Colonic mucosa (tissue), 4 donors: ENCODE measurements around the gene SHD. TPM values are rescaled to one million over a fixed set of nuclear protein-coding genes. Genes with fewer than 3 reads are reported as not detected.
"Not testable (repeated sequence)": the region's sequence is repeated elsewhere in the genome, so short reads cannot be mapped to it uniquely, and the experiment has no call there.

Experiments
- DNase-seq: peaks from one replicate; pipeline ENCODE4 v3.0.0-alpha.2; 2020
- H3K27ac ChIP-seq: fragments of 200-600 bp; one replicate; pipeline ENCODE4 v1.8.0; 2021
- H3K27me3 ChIP-seq: fragments of 200-600 bp; one replicate; pipeline ENCODE4 v1.8.0; 2021
- H3K36me3 ChIP-seq: fragments of 200-600 bp; one replicate; pipeline ENCODE4 v1.8.0; 2021
- H3K4me1 ChIP-seq: fragments of 200-600 bp; one replicate; pipeline ENCODE4 v1.8.0; 2021; ENCODE audit warnings: mild to moderate bottlenecking
- H3K4me3 ChIP-seq: fragments of 200-600 bp; one replicate; pipeline ENCODE4 v1.8.0; 2021
- H3K9ac ChIP-seq, 2 donors: one replicate each; pipeline ENCODE4 v1.7.0; 2013; ENCODE audit warnings: control low read depth in 2 of 2, low read depth in 2 of 2, low read length in 2 of 2
- H3K9me3 ChIP-seq: fragments of 200-600 bp; one replicate; pipeline ENCODE4 v1.8.0; 2021
- intact Hi-C: fragments of 100-400 bp; cut with DNase I; formaldehyde crosslinking; loops from one replicate; pipeline ENCODE4 v1.14.1; 2022
- total RNA-seq, 2 donors: library from RNA; stranded (reverse); fragmentation: NEBNext Ultra II Directional in 1 of 2; extraction: Animal tissue kit (Norgen Biotek cat#: 25700) in 1 of 2; gene quantifications; one replicate each; pipeline ENCODE4 v1.2.1, GENCODE V29; 2021
- TF ChIP-seq, protein P1 (sequence below): fragments of 200-600 bp; IDR thresholded peaks from one replicate; pipeline ENCODE4 v1.8.0; 2022; ENCODE audit warnings: antibody characterized with exemption, mild to moderate bottlenecking
- donor health status: healthy.
- donor health status: DM: no; HTN: no; CAD: no.
- donor health status: DM: no; HTN: no; CAD: no.

SHD gene
- total RNA-seq, 2 donors from 2014 or later: 16.8 to 19.3 TPM

DNA sequence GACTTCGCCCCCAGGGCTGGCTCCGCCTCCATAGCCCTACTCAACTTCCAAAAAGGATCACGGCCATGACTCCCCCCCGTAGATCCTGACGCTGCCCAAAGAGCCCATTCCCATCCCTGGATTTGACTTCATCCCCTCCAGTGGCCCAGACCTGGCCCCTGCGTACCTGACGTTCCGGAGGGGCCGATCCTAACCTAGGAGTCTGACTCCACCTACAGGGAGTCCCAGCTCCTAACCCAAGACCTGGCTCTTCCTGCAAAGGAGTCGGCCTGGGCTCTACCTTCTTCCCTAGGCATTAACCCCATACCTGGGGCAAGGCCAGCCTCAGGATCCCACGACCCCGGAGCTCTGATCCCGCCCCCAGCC, 48.8 kb downstream of the SHD start:
- H3K4me3 ChIP-seq: no peak overlapping the region
- no peaks in the 10 kb centered on the region for H3K27me3 ChIP-seq
- TF ChIP-seq, protein P1, sequence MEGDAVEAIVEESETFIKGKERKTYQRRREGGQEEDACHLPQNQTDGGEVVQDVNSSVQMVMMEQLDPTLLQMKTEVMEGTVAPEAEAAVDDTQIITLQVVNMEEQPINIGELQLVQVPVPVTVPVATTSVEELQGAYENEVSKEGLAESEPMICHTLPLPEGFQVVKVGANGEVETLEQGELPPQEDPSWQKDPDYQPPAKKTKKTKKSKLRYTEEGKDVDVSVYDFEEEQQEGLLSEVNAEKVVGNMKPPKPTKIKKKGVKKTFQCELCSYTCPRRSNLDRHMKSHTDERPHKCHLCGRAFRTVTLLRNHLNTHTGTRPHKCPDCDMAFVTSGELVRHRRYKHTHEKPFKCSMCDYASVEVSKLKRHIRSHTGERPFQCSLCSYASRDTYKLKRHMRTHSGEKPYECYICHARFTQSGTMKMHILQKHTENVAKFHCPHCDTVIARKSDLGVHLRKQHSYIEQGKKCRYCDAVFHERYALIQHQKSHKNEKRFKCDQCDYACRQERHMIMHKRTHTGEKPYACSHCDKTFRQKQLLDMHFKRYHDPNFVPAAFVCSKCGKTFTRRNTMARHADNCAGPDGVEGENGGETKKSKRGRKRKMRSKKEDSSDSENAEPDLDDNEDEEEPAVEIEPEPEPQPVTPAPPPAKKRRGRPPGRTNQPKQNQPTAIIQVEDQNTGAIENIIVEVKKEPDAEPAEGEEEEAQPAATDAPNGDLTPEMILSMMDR: no peak
- no peak overlapping the region for H3K9ac ChIP-seq
- no peaks in the 10 kb centered on the region for H3K36me3 ChIP-seq
- DNase-seq: no peak
- H3K9me3 ChIP-seq: no peaks in the 10 kb centered on the region
- intact Hi-C loops: no loop called here
- no peak overlapping the region for H3K27ac ChIP-seq
- no peaks in the 10 kb centered on the region for H3K4me1 ChIP-seq

- Histone ChIP-seq H3K4me3 (peak overlapping the region; percentile 16), H3K27ac (no peak overlapping the region), H3K9me3 (no peaks in the 10 kb centered on the region), H3K36me3 (no peaks in the 10 kb centered on the region), H3K4me1 (no peaks in the 10 kb centered on the region), H3K9ac (no peak overlapping the region), H3K27me3 (no peaks in the 10 kb centered on the region)
- DNase-seq: peak; percentile 94
- intact Hi-C loops: no loop called here
- TF ChIP-seq, protein P1: no peak
Observed at GRCh38 chr19:4328243-4328990, 49.4 kb downstream of the SHD start.

- H3K9ac ChIP-seq, DNase-seq, intact Hi-C loops, H3K9me3 ChIP-seq, H3K27me3 ChIP-seq, H3K27ac ChIP-seq, H3K4me1 ChIP-seq, H3K36me3 ChIP-seq: not testable (repeated sequence)
- peak overlapping the region; percentile 16 for H3K4me3 ChIP-seq
Observed at GRCh38 chr19:4328991-4329681, 50.1 kb downstream of the SHD start.

GRCh38 chr19:4329858-4330257, 50.8 kb downstream of the SHD start:
- TF ChIP-seq, protein P1: no peak
- Histone ChIP-seq H3K4me3 (no peak overlapping the region), H3K4me1 (no peaks in the 10 kb centered on the region), H3K36me3 (no peaks in the 10 kb centered on the region), H3K27me3 (no peaks in the 10 kb centered on the region), H3K27ac (no peak overlapping the region), H3K9me3 (no peaks in the 10 kb centered on the region), H3K9ac (no peak overlapping the region)
- intact Hi-C loops: no loop called here
- DNase-seq: no peak

DNA sequence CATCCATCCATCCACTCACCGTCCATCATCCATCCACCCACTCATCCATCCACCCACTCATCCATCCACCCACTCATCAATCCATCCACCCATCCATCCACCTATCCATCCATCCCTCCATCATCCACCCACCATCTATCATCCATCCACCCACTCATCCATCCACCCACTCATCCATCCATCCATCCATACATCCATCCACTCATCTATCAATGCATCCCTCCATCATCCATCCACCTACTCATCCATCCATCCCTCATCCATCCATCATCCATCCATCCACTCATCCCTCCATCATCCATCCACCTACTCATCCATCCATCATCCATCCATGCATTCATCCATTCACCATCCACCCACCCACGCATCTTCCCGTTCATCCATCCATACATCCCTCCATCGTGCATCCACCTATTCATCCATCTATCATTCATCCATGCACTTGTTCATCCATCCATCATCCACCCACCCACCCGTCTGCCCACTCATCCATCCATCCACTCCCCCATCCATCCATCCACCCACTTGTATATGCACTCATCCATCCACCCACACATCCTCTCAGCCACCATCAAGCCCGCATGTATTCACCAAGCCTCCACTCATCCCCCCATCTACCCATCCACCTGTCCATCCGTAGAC, 56.0 kb downstream of the SHD start:
- Histone ChIP-seq H3K4me3 (no peak overlapping the region), H3K36me3 (no peaks in the 10 kb centered on the region), H3K9me3 (no peaks in the 10 kb centered on the region), H3K27ac (no peak overlapping the region), H3K4me1 (peaks cover 8% of the 10 kb centered on the region), H3K9ac (no peak overlapping the region), H3K27me3 (no peaks in the 10 kb centered on the region)
- TF ChIP-seq, protein P1: no peak
- DNase-seq: no peak
- intact Hi-C loops: no loop called here
